GM21786 (cell line): ENCODE measurements around the gene SLC2A13.
A peak's percentile ranks its signal among the peaks of the same experiment; 100 is the strongest.
"Not testable (repeated sequence)": the region's sequence is repeated elsewhere in the genome, so short reads cannot be mapped to it uniquely, and the experiment has no call there.

Experiments
- ATAC-seq: cut with Tn5 transposase; IDR thresholded peaks from one replicate; pipeline ENCODE4 v1.9.1; 2021; ENCODE audit not compliant: unreplicated experiment

Gene SLC2A13

DNA sequence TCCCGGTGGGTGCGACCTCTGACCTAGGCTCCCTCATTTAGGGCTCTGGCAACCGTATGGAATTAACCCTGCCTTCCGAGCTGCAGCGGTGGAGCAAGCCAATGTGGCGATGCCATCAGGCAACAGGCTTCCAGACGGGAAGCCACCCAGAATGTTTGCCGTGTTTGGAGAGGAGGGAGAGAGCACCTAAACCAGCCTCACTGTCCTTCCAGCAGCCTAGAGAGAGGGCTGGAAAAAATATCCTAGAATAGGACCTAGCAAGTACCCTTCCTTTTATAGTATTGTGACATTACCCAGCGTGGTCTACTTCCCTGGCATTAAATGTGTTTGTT, 287 bp upstream of the SLC2A13 start:
- no peak for ATAC-seq

- peak; percentile 38 for ATAC-seq
These were observed 691 bp downstream of the SLC2A13 start for GRCh38 chr12:40105265-40105514.

DNA sequence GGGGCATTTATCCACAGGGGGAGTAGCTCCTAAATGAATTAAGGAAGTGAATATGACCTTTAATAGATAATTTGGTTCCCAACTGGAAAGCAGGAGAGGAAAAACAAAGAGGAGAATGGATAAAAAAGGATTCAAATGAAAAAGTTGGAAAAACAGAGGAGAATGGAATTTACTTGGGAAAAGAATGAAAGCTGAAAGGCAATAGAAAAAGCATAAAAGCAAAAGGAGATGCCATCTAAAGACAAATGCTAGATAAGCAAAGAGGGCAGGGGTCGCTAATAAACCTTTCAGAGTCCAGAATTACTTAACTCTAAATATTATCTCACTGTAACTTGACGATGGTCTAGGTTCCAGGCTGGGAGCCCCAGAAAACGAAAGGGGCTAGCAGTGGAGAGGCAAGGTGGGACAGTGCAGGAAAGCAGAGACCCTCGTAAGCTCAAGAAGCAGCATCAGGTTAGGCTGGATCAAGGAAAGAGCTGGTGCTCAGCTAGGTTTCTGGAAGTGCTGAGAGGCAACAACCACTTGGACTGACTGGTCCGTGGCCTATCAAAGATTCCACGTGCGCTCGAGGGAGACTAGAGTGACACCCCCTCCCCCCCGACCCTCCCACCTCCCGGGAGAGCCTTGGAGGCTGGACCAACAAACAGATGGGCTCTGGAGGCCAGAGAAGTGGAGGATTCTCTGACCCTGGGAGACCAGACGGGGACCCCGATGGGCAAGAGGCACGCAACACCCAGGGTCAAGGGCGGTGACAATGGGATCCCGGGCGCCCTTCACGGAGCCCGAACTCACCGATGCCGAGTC, 1.2 kb downstream of the SLC2A13 start:
- no peak for ATAC-seq

- ATAC-seq: no peak
These were observed 2.8 kb downstream of the SLC2A13 start for GRCh38 chr12:40103043-40103442.

DNA sequence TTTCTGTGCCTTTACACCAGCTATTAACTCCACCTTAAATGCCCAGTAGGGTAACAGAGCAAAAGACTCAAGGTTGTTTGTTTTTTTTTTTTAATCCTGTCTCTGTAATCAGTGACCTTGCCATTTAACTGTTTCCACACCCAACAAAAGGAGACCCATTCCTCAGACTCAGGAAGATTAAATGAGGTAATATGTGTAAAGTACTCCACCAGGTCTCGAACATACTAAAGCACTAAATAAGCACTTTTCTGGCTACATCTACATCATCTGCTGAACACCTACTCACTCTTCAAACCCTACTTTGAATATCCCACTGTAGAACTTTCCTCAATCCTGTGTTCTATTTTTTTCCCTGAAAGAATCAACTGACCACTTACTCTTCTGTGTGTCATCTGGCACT, 4.1 kb downstream of the SLC2A13 start:
- no peak for ATAC-seq

- no peak for ATAC-seq
These were observed 6.4 kb downstream of the SLC2A13 start for GRCh38 chr12:40099423-40099853.

GRCh38 chr12:40098406-40099145, 7.3 kb downstream of the SLC2A13 start:
- ATAC-seq: no peak

GRCh38 chr12:40093512-40093911, 12.4 kb downstream of the SLC2A13 start:
- no peak for ATAC-seq

GRCh38 chr12:40086471-40086870, 19.4 kb downstream of the SLC2A13 start:
- ATAC-seq: no peak

GRCh38 chr12:40078266-40078665, 27.6 kb downstream of the SLC2A13 start:
- ATAC-seq: no peak

DNA sequence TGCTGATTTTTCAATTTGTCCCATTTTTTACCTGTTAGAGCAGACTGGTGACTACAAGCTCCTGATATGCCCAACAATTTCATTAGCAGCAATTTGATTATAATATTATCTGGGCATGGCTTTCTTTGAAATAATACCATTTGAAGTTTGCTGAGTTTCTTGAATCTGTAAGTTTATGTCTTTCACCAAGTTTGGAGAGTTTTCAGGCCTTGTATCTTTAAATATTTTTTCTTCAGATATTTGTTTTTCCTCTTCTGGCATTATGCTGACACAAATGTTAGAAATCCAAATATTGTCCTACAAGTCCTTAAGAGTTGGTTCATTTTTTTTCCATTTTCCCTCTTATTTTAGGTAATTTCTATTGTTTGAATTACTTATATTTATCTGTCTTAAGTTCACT, 30.4 kb downstream of the SLC2A13 start:
- ATAC-seq: no peak

DNA sequence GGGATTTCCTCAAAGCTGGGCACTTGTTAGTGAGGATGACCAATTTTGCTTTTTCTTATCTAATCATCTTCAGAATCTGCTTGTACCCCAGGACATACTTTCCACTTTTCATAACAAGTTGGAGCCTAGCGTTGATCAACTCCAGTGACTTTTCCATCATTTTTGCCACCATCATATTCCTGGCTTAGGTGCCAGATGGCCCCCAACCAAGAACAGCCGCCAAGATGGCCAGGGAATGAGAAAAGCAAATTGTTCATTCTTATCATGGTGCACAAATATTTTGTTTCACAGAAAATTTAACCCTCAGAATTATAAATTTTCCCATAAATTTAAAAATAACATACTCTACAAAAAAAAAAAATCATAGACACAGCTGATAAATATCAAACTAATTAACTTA, 37.5 kb downstream of the SLC2A13 start:
- no peak for ATAC-seq

- no peak for ATAC-seq
These were observed 40.2 kb downstream of the SLC2A13 start for GRCh38 chr12:40065636-40066035.

GRCh38 chr12:40063414-40063813, 42.5 kb downstream of the SLC2A13 start:
- ATAC-seq: no peak

DNA sequence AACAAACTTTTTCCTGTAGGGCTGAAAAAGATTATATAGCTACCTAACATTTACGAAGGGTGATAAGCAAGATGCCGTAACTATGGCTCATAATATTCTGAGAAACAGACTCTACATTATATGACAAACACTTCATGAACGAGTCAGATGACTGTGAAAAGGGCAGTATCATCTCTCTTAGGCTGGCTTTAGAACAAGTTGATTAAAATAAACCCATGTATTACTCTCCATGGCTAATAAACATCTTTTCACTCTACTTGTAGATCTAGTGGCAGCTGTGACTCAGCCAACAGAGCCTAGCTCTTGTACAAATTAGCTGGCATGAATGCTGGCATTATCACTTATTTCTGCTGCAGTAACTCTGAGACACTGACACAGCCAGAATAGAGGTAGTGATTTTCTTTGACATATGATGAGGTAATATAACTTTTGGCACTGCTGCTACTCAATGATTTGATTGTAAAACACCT, 47.1 kb downstream of the SLC2A13 start:
- ATAC-seq: no peak

GRCh38 chr12:40056373-40056772, 49.5 kb downstream of the SLC2A13 start:
- ATAC-seq: no peak

- no peak for ATAC-seq
These were observed 50.1 kb downstream of the SLC2A13 start for GRCh38 chr12:40055776-40056175.

- no peak for ATAC-seq
These were observed 50.7 kb downstream of the SLC2A13 start for GRCh38 chr12:40055228-40055579.

DNA sequence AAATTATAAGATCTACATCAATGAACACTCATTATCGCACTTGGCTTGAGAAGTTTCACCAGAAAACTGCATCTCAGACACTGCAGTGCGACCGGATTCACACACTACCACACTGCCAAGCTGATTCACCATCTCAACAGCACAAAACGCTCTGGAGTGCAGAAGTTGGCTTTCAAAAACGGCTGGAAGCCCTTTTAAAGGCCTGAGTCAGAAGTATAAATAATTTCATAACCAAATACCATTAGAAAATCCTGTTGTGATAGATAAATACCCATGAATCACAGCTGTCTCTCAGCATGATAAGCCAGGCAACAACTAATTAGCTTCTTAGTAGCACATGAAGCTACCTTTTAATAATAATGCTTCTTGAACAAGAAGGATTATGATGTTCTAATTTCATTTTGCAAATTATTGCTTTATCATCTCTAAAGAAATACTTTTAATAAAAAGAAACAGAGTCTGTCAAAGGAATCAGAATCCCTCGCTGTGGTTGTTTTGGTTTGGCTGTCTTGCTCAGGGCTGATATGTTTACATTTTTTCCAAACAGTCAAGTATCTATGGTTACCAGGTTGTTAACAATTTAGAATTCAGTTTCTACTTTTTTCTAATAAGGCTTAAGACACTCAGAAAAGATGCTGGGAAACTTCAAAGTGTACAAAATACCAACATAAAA, 51.2 kb downstream of the SLC2A13 start:
- no peak for ATAC-seq

DNA sequence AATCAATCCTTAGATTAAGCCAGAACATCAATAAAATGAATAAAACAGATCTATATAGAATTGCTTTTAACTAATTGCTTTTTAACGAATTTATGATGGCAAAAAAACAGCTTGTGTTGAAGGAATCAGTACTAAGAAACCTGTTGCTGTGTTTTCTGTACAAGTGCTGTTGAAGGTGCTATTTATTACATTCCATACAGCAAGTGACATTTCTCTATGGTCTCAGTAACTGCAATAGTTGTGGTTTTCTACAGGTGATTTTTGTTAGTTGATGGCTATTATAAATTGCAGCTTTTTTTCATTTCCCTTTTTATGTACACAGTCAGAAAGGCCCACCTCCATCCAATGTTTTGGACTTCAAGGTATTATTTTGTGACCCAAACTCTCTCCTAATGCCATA, 56.6 kb downstream of the SLC2A13 start:
- no peak for ATAC-seq

- ATAC-seq: not testable (repeated sequence)
These were observed 58.9 kb downstream of the SLC2A13 start for GRCh38 chr12:40047002-40047401.

- no peak for ATAC-seq
These were observed 60.2 kb downstream of the SLC2A13 start for GRCh38 chr12:40045656-40046055.
